GM15510 (cell line): Measurements from ENCODE around the gene TRAK2.

ENCODE experiments used
- POLR2A ChIP-seq: IDR thresholded peaks from 3 replicates; pipeline ENCODE4 v1.6.1; 2011; ENCODE audit warnings: borderline replicate concordance; ENCODE audit not compliant: insufficient read length; ENCODE audit errors: extremely low read depth

TRAK2 gene

DNA sequence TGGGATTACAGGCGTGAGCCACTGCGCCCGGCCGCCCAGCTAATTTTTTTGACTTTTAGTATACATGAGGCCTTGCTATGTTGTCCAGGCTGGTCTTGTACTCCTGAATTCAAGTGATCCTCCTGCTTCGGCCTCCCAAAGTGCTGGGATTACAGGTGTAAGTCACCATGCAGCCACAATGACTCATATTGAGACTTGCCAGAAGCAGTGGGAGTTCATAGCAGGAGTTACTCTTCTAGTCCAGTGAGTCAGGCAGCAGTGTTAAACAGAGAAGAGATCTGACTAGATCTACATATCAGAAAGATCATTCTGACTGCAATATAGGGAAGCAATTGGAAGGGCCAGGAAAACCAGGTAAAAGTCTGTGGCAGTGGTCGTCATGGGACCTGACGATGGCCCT is 92.6 kb downstream of the TRAK2 start:
- no peak for TF ChIP-seq POLR2A

DNA sequence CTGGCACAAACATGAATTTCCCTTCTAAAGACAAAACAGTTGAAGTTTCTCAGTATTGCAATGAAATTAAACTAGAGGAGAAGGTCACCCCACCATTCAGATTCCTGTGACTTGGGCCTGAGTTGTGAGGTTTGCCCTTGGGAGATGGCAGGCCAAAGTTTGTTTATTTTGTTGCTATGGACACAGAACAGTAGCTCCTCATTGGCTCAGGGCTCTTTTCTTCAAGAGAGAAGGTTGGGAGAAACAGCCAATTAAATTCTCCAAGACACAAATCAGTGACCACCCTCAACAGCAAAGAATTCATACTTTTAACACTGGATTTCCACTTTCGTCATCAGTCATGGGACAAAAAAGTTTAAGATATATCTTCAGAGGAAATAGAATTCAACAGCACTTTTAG is 94.0 kb downstream of the TRAK2 start, which contains the start of gene FLACC1:
Gene FLACC1 (minus strand): TSS at position 125 of the 400 bp plus-strand sequence. CDS start 5,941 bp downstream, outside the sequence.
- no peak for TF ChIP-seq POLR2A

DNA sequence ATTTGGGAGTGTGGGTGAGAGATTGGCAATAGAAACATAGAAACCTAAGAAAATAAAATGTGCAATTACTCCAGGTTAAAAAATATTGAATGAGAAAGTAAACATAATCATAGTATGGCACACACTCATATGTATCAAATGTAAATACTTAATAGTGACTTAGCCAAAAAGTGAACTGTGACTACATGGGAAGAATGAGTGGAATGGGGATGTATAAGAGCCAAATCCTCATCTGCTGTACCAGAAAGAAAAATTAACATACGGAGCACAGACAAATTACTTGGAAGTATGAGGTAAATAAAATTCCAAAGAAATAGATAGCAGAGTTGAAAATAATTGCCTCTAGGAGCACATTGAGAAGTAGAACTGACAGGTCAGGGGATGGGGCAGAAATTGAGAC is 98.1 kb downstream of the TRAK2 start:
- TF ChIP-seq POLR2A, result no peak

DNA sequence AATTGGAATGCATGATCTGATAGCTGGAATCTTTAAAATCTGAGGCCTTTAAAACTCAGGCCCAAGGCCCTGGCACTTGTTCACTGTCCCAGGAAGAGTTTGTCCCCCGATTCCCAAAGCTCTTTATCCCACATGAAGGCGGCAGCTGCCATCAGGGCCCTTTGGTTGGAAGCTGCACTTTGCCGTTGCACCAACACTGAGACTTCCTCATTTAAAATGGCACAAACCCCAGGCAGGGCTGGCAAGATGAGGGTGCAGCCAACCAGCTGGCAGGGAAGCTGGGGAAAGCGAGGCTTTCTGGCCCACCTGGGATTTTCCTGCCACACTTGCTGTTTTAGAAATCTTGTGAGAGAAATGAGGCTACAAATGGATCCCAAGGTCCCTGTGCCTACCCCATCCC is 100.4 kb downstream of the TRAK2 start:
- TF ChIP-seq POLR2A, result no peak

DNA sequence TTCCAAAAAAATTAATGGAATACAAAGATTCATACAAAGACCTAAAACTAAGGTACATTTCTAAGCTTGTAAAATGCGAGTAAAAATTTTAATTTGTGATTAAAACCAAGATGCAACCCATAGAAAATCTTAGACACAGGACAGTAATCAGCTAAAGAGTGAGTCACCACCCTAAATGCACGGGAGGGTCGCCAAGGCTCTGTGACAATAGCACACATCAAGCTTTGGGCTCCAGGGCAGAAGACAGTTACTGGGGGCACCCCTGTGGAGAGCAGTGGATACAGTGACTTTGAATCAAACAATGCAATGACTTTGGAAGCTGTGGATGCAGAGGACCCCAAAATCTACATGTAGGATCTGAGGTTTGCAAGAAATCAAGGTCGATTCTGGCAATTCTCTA is 101.7 kb downstream of the TRAK2 start:
- TF ChIP-seq POLR2A, result no peak

DNA sequence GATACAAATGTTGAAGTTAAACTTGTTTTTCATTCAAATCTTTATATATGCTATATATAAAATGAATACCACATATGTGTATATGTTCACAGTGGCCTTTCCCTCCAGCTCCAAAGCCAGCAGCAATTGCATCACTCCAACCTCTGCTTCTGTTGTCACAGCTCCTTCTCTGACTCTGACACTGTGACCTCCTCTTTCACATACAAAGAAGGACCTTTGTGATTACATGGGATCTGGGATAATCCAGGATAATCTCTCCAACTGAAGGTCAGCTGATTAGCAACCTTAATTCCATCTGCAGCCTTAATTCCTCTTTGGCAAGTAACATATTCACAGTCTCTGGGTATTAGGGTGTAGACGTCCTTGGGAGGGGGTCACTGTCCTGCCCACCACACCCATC is 102.5 kb downstream of the TRAK2 start:
- no peak for TF ChIP-seq POLR2A

DNA sequence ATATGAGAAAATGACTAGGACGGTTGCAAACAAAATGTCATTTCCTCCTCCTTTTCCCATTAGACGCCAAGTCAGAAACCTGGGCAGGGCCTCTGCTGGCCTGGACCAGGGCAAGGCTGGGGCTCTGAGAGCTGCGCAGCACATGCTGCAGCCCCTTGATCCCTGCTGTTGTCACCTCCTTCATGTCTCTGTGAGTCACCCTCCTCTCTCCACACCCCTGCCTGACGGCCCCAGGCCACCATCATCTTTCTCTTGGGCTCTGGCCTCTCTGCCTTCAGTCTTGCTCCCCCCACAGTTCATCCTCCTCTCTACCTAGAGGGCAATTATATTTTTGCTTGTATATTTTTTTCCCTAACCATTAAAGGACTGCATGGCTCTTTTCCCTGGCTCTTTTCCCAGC is 104.1 kb downstream of the TRAK2 start:
- no peak for TF ChIP-seq POLR2A

DNA sequence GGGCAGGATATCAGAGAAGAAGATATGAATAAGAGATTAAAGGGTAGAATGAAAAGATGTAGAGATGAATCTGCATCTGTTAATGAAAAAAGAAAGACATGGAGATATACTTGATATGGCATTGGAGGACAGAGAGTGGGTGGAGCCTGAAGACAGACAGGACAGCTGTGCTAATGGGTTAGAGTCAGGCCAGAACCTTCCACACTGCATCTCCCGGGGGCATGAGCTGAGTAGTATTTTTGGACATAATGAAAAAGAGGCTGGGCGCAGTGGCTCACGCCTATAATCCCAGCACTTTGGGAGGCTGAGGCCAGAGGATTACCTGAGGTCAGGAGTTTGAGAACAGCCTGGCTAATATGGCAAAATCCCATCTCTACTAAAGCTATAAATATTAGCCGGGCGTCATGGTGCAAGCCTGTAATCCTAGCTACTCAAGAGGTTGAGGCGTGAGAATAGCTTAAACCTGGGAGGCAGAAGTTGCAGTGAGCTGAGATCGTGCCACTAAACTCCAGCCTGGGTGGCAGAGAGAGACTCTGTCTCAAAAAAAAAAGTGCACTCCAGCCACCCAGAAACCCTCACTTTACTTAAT is 105.5 kb downstream of the TRAK2 start:
- no peak for TF ChIP-seq POLR2A

DNA sequence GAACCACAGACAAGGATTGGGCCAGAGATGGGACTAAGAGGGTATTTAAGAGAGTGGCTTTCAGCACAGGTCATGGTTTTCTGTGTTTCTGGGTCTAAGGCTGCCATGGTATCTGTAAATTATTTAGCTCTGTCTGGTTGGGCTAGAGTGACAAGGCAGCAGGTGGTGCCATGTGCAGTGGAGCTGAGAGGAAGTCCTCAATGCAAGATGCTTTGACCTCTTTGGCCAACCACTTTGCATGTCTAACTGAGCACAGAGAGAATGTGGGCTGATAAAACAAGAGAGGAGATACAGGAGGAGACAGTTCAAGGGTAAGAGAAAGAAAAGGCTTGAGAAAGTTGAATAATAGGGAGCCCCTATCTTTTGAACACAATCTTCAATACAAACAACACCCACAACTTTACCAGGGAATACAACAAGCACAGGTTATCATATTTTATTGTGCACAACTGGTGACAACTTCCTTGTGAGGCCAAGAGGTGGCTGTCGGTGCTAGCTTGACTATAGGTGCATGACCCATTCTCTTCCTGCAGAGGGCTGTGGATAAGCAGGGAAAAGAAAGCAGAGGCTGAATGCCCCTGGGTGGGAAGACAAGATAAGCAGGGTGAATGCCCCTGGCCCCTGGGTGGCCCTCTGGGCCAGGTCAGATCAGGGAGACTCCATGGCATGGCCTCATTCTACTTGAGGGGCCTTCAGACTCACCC is 106.4 kb downstream of the TRAK2 start:
- TF ChIP-seq POLR2A, result no peak

DNA sequence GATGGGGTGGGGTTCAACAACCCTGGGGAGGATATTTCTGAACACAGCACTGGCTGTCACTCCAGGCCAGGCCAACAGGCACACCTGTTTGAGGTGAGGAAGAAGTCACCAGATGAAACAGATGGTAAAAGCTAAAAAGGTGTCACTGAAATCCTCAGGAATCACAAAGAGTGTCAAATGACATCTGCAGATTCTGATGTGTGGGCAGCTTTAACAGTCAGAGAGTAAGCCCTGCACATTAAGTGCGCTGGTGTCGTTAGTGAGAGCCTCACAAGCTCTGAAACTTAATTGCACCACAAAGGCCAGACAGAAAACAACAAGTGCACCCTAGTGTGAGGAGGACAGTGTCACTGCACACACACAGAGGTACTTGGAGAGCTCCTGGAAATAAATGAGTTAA is 107.7 kb downstream of the TRAK2 start:
- TF ChIP-seq POLR2A, result no peak

DNA sequence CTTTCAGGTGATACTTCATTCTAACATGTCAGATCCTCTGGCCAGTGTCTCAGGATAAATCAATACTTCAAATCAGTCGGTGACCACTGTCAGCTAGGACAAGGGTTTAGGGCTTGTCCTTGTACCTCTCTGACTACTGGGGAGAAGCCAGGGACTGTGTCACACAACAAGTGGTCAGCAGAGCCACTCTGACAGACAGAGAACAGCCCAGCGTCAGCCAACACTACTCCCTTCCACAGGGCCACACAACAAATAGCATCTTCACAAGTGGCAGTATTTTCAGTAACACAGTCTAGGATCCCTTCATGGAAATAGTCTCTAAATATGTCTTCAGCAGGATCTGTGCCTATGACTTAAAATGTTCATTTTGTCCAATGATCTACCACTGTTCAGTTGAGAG is 108.3 kb downstream of the TRAK2 start:
- TF ChIP-seq POLR2A, result no peak

DNA sequence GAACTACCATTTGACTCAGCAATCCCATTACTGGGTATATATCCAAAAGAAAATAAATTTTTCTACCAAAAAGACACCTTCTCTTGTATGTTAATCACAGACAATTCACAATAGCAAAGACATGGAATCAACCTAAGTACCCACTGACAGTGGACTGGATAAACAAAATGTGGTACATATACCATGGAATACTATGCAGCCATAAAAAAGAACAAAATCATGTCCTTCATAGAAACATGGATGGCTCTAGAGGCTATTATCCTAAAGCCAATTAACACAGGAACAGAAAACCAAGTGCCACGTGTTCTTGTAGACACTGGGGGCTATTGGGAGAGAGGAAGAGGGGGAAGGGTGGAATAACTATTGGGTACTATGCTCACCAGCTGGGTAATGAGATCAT is 121.8 kb downstream of the TRAK2 start:
- no peak for TF ChIP-seq POLR2A

DNA sequence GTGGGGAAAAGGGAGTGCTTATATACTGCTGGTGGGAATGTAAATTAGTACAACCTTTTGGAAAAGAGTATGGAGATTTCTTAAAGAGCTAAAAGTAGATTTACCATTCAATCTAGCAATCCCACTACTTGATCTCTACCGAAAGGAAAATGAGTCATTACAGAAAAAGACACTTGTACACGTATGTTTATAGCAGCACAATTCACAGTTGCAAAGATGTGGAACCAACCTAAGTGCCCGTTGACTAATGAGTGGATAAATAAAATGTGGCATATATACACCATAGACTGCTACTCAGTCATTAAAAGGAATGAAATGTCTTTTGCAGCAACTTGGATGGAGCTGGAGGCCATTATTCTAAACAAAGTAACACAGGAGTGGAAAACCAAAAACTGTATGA is 123.6 kb downstream of the TRAK2 start:
- TF ChIP-seq POLR2A, result no peak
